HG02943 (cell line): ENCODE results near the gene SARDH.

Experiments used
- ATAC-seq: cut with Tn5 transposase; IDR thresholded peaks from one replicate; pipeline ENCODE4 v1.9.1; 2021; ENCODE audit warnings: mild to moderate bottlenecking, low read depth, moderate library complexity; ENCODE audit not compliant: unreplicated experiment

Gene SARDH

DNA sequence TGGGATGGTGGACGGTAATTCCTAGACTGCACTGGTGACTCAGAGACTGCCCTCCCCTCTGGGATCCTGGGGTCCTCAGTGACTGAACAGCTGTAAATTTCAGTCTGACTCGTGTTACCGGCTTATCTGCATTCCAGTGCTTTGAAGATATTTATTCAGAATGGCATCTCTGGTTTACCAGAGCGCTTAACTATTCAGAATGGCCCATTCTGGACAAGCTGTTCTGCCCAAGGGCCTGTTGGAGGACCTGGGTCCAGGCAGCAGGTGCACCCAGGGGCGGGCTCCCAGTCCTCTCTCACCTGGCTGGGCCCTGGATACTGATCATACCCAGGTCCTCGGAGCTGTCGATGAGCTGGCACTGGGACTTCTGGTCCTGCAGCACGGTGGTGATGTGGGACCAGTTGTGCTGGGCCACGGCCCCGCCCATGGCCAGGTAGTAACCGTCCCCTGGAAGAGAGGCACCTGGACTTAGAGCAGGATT is 48.0 kb downstream of the SARDH start:
- no peak for ATAC-seq

DNA sequence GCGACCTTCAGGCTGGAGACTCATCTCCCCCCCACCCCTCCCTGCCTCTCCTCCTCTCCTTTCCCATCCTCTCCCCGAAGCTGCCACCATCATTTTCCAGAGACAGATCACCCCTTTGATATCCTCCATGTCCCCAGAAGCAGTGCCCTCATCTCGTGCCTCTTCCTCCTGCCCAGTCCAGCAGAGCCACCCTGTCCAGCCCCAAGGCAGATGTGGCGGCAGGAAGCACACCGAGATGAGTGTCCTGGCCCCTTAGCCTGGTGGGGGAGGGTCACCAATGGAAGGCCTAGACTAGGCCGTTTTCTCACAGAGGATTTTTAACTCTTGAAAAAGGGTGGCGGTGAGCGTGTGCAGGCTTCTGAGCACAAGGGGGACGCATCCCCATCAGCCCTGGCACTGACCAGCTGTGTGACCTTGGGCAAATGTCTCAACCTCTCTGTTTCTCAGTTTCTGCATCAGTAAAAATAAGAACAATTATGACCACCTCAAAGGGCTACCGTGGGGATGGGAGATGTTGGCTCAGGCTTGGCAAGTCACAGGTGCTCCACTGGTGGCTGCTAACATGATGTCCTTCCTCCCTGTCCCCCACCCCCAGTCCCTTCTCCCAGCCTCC is 48.9 kb downstream of the SARDH start:
- no peak for ATAC-seq

DNA sequence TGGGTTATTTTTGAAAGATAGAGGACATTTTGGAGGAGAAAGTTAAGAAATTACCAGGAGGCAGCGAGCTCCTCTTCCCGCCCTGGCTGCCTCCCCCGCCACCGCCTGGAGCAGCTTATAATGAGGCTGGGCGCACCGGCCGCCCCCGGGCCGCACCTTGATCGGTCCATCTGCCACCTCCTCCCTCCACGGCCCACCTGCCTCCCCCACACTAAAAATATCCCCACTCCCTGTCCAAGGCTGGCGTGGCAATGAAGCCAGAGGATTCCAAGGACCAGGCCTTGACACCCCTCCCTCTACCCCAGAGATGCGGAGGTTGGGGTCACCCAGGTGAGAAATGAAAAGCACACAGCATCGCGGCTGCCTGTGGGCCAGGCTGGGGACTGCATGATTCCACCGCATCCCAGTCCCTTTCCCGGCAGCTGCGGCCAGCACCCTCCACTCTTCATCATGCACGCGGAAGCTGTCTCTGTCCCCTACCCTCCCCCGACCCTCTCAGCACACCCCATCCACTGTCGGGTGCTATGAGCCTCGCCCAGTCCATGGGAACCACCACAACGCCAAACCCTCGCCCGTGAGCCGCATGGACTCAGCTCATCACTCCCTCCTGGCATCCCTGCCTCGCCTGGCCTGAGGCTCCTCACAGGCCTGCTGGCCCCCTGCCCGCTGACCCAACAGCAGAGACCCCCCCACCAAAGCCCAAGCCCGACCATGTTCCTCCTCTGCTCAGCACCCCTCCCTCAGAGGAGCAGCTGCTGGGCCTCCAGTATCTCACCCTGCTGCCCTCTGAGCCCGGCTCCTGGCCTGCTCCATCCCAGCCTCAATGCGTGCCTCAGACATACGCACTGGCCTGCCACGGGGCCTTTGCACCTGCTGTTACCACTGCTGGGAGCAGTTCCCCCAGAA is 50.0 kb downstream of the SARDH start:
- ATAC-seq = no peak

GRCh38 chr9:133686642-133687575 is 51.2 kb downstream of the SARDH start:
- ATAC-seq = no peak

DNA sequence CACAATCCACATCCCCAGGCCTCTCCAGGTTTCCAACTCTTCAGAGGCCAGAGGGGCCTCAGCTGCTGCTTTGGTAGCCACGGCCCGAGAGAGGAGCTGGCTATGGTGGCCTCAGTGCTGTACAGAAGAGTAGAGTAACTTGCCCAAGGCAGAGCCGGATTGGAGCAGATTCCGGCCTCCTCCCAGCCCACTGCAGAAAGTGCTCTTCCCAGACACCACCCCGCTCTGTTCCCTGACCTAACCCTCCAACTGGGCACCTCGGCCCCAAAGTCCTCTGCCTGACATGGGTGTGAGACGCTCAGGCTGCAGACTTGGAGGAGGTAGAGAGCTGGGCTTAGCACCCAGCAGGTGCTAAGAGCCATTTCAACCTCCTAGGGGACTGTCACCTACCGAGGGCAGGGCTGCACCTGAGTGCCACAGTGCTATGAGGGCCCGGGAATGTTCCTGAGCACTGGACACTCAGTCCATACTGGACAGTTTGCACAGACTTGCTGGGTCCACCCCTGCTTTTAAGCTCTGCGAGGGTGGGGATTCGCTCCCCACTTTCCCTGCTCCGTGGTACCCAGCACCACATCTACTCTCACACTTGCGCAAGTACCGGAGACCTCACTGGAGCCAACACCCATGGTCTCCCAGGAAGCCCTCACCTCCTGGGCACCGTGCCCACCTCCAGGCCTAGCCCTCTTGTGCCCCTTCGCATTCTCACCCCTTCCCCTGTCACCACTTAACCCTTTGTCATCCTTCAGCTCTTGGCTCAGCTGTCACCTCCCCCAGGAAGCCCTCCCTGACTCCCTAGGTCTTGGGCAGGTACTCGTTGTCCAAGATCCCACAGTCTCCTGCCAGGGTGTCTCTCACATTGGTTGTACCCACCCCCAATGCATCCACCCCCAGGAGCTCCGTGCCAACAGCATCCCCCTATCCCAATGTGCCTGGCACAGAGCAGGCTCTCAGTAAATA is 52.2 kb downstream of the SARDH start:
- no peak for ATAC-seq

DNA sequence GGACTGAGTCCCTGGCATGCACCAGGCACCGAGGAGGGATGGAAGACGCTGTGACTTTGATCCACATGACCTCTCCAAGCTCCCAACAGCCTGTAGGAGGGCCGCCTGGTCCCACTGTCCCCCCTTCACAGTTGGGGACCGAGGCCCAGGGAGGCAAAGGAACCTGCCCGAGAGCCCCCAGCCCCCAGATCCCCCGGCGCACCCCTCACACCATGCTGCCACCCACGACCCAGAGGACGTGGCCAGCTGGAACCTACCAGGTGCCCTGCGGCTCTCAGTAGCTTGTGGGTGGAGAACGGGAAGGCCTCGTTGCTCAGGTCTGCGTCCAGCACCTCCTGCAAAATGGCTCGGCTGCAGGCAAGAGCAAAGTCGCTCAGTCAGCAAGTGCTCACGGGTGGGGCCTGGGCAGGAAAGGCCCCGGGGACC is 53.2 kb downstream of the SARDH start:
- no peak for ATAC-seq

DNA sequence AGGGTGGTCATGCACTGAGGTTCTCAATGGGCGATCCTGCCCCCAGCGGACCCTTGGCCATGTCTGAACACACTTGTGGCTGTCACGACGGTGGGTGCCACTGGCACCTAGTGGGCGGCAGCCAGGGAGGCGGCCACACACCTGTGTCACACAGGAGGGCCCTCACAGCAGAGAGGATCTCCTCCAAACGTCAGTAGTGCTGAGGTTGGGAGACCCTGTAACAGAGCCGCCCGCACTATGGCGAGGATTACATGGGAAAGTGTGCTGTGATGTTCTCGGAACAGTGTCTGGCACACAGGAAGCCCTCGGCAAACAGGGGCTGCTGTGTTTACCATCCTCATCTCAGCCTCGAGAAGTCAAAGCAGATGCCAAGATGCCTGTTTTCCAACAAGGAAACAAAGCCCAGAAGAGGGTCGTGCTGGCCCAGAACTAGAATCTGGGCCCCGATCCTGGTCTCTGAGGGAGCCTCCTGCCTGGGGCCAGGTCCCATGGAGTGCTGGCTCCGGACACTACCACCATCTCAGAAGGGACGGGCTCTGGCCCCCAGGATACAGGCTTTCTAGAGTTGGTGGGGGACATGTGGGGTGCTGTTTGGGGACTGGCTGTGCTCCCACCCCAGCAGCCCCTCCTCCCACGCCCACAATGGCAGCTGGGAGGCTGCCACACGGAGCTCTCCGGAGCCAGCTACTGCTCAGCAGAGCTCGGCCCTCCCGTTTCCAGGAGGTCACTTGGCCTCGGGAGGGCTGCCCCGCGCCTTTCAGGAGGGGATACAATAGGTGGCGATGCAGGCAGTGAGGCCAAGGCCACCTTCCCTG is 53.8 kb downstream of the SARDH start:
- ATAC-seq = no peak

DNA sequence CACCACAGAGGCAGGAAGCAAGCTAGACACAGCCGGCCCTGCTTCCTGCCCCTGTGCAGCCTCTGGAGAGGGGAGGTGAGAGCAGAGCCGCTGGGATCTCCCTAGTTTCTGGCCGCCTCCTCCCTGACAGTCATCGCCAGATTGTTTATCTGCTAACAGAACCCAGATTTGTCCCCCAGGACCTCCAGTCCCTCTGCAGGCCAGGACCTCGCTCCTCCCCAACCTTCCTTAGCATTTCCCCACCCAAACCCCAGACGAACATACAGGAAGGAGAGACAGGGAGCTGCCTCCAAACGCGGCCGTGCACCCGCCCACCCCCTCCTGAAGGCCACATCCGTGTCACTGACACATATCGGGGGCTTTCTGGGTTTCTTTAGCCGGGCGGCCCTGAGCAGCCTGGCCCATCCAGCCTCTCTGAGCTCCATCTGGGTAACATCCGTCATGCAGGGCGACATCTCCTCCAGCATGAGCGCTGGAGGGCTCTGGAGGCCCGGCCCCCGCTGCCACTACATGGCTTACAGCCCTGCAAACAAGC is 54.5 kb downstream of the SARDH start:
- ATAC-seq = no peak

DNA sequence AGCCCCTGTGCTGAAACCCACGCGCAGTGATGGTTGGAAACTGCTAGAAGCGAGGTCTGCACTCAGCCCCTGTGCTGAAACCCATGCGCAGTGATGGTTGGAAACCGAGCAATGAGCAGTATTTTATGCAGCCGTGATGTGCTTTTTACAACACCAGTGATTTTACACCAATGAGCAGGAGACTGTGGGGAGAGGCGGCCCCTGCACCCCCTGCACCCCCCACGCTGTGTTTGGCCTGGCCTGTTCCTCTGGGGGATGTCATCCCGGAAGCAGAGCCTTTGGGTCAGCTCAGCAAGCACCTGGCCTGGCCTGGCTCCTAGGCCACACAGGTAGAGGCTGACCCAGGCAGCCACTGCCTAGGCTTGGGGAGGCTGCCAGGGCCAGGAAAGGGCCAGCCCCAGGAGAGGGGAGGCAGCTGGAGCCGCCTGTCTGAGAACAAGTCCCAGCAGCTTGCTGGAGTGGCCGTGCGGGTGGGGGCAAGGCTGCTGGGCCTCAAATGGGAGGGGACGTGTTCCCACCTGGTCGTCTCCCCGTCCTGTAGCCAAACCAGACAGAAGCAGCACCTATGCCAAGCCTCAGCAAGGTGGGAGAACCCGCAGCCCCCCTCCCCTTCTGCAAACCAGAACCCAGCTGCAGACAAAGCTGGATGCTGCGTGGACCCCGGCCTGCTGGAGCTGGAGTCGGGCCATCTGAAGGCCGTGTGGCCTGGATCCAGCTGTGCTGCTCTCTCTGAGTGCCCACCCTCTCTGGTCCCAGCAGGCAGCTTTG is 55.1 kb downstream of the SARDH start:
- no peak for ATAC-seq

- no peak for ATAC-seq
Observed at GRCh38 chr9:133681658-133682306, 56.4 kb downstream of the SARDH start.

GRCh38 chr9:133680976-133681657 is 57.0 kb downstream of the SARDH start:
- ATAC-seq = no peak

DNA sequence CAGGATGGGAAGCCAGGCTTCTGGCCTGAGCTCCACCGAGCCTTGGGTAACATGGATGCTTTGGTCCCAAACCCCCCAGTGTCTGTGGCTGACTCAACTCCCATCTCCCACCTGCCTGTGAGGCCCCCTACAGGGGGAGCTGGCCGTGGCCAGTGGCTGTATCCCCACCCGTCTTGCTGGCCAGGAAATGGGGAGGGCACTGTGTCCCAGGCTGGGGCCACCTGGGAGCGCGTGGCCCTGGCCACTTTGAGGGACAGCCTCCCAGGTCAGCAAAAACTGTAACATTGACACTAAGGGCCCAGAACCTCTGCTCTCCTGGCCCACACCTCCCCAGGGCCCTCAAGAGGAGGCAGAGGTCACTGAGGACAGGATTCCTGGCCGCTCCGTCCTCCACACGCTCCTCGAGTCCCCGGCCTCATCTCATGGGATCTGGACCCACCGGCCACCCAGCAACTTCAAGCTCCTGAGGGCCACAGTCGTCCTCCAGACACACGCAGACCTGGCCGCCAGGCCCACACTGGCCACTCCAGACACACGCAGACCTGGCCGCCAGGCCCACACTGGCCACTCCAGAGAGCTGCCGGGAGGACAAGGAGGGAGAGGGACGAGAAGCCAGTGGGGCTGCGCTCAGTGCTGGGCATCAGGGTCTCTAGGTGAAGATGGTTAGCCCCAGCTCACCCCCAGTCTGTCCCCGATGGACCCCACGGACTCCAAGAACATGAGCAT is 57.7 kb downstream of the SARDH start:
- ATAC-seq = no peak

GRCh38 chr9:133679466-133680061 is 58.6 kb downstream of the SARDH start:
- no peak for ATAC-seq

DNA sequence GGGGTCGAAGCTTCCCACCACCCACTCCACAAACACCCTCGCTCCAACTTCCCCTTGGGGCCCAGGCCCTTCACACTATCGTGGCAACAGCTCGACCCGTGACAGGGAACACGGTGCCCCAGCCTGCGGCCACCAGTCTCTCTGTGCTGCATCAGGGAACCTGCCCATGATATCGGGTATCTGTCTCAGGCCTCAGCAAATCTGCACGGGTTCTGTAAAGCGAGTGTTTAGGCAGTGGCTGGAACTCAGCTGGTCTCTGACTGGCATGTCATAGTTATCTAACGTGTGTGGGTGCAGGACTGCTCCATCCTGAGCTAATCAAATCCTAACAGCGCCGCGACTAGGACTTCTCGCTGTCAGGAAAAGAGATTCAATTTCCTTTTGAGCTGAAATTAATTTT is 59.1 kb downstream of the SARDH start:
- no peak for ATAC-seq

- ATAC-seq = no peak
Observed at GRCh38 chr9:133677126-133678010, 60.8 kb downstream of the SARDH start.
